Measurements from ENCODE around the gene RGS6.

The RGS6 gene

GRCh38 chr14:72081137-72081536, 148.9 kb downstream of the RGS6 start:
- DNase-seq (ENCODE audit: low spot score) = no peak

- DNase-seq (ENCODE audit: low spot score) = no peak
These were observed 152.7 kb downstream of the RGS6 start for GRCh38 chr14:72084935-72085334.

- DNase-seq (ENCODE audit: low spot score) = no peak
These were observed 157.4 kb downstream of the RGS6 start for GRCh38 chr14:72089625-72090024.

- DNase-seq (ENCODE audit: low spot score) = no peak
These were observed 162.8 kb downstream of the RGS6 start for GRCh38 chr14:72094844-72095582.

- DNase-seq (ENCODE audit: low spot score) = no peak
These were observed 165.0 kb downstream of the RGS6 start for GRCh38 chr14:72097173-72097783.

- DNase-seq (ENCODE audit: low spot score) = no peak
These were observed 166.0 kb downstream of the RGS6 start for GRCh38 chr14:72098210-72098609.

- no peak for DNase-seq (ENCODE audit: low spot score)
These were observed 167.3 kb downstream of the RGS6 start for GRCh38 chr14:72099566-72099965.

- DNase-seq (ENCODE audit: low spot score) = peak; percentile 17
These were observed 171.9 kb downstream of the RGS6 start for GRCh38 chr14:72104011-72104613.

- no peak for DNase-seq (ENCODE audit: low spot score)
These were observed 179.7 kb downstream of the RGS6 start for GRCh38 chr14:72111911-72112310.

GRCh38 chr14:72118841-72119240, 186.6 kb downstream of the RGS6 start:
- DNase-seq (ENCODE audit: low spot score) = no peak

GRCh38 chr14:72120315-72120714, 188.1 kb downstream of the RGS6 start:
- DNase-seq (ENCODE audit: low spot score) = no peak

GRCh38 chr14:72123755-72124154, 191.5 kb downstream of the RGS6 start:
- no peak for DNase-seq (ENCODE audit: low spot score)

GRCh38 chr14:72124171-72124570, 191.9 kb downstream of the RGS6 start:
- DNase-seq (ENCODE audit: low spot score) = no peak

- DNase-seq (ENCODE audit: low spot score) = no peak
These were observed 193.9 kb downstream of the RGS6 start for GRCh38 chr14:72126091-72126490.

- DNase-seq (ENCODE audit: low spot score) = no peak
These were observed 194.3 kb downstream of the RGS6 start for GRCh38 chr14:72126561-72126960.

GRCh38 chr14:72128629-72129028, 196.4 kb downstream of the RGS6 start:
- no peak for DNase-seq (ENCODE audit: low spot score)

GRCh38 chr14:72129291-72129690, 197.1 kb downstream of the RGS6 start:
- no peak for DNase-seq (ENCODE audit: low spot score)

- no peak for DNase-seq (ENCODE audit: low spot score)
These were observed 208.9 kb downstream of the RGS6 start for GRCh38 chr14:72141084-72141483.

- no peak for DNase-seq (ENCODE audit: low spot score)
These were observed 210.1 kb downstream of the RGS6 start for GRCh38 chr14:72142328-72142727.

GRCh38 chr14:72146241-72146640, 214.0 kb downstream of the RGS6 start:
- no peak for DNase-seq (ENCODE audit: low spot score)

GRCh38 chr14:72154645-72155378, 222.6 kb downstream of the RGS6 start:
- peak; percentile 3 for DNase-seq (ENCODE audit: low spot score)

- DNase-seq (ENCODE audit: low spot score) = peak; percentile 34
These were observed 223.3 kb downstream of the RGS6 start for GRCh38 chr14:72155379-72155993.

All from kidney tubule cell (primary cell).